ENCODE measurements around the gene CCR7. TPM values are rescaled to one million over a fixed set of nuclear protein-coding genes. Genes with fewer than 3 reads are reported as not detected.
A peak's percentile ranks its signal among the peaks of the same experiment; 100 is the strongest.

Gene CCR7
- total and polyA plus RNA-seq, 10 donors = 29.0 to 79.1 (median 55.0) TPM

DNA sequence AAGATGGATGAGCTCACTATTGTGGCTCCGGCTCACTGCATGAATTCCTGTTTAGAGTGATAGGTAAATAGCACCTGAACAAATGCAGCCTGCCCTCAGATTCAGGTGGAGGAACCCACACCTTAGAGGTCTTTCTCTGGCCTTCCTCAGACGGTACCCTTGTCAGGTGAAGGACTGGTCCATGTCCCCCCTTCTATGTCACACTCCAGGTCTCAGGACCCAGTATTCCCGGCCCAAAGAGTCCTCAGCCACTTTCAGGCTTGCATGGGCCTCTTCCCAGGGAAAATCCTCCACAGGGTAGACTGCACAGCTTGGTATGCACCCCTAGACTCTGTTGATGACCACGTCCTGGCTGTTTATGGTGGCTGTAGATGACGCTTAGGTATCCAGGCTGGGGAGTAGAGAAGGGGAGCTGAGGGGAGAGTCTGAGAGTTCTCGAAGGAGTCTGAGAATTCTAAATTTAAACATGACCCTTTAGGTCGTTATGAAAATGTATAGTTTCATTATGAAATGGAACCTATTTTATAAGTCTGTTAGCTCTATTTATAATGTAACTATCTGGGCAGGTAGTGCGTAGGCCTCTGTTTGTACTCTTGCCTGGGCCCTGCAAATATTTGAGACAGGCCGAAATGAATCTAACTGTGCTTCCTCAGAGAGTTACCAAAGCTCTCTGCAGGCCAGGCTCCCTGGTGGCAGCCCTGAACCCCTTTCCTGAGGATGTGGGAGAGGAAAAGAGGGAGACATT, 32.5 kb upstream of the CCR7 start:
- 66 to 77% (median 73%) methylated on average over 9 of the region's 9 CpGs for WGBS, 5 donors
- TF ChIP-seq POLR2AphosphoS5 (IDR thresholded peaks at IDR 0.05) = no peak
- TF ChIP-seq, protein P1, sequence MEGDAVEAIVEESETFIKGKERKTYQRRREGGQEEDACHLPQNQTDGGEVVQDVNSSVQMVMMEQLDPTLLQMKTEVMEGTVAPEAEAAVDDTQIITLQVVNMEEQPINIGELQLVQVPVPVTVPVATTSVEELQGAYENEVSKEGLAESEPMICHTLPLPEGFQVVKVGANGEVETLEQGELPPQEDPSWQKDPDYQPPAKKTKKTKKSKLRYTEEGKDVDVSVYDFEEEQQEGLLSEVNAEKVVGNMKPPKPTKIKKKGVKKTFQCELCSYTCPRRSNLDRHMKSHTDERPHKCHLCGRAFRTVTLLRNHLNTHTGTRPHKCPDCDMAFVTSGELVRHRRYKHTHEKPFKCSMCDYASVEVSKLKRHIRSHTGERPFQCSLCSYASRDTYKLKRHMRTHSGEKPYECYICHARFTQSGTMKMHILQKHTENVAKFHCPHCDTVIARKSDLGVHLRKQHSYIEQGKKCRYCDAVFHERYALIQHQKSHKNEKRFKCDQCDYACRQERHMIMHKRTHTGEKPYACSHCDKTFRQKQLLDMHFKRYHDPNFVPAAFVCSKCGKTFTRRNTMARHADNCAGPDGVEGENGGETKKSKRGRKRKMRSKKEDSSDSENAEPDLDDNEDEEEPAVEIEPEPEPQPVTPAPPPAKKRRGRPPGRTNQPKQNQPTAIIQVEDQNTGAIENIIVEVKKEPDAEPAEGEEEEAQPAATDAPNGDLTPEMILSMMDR (IDR thresholded peaks at IDR 0.05 in 8 of 11, conservative IDR thresholded peaks at IDR 0.05 in 3 of 11) = no peak
- TF ChIP-seq POLR2A (IDR thresholded peaks at IDR 0.05) = no peak
- Histone ChIP-seq H3K4me3 (no peak overlapping the region), H3K36me3 (no peaks in the 10 kb centered on the region), H3K27me3 (replicated peaks in 1 of 7) (no peaks in the 10 kb centered on the region), H3K27ac (peak overlapping the region; percentile 43 to 90 (median 83)), H3K4me1 (peaks cover 15 to 70% (median 36%) of the 10 kb centered on the region in 6 donors), H3K9me3 (no peaks in the 10 kb centered on the region)
- DNase-seq = peak; percentile 80
- intact Hi-C loops (cut with DNase I; ENCODE audit: low total_unique reads) = no loop called here

DNA sequence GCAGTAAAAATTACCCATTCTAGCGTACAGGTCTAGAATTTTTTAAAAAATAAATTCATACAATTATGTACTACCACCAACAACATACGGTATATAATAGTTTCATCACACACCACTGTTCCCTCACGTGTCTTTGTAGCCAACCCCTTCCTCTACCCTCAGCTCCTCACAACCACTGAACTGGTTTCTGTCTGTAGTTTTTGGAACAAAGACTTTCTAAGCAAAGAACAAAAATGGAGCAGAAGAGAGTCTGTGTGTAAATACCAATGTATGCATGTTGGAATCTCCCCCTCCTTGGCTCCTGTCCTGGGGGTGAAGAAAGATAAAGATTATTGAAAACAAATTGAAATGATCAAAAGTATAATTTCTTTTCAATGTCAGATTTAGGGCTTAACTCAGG, 31.9 kb upstream of the CCR7 start:
- Histone ChIP-seq H3K9me3 (no peaks in the 10 kb centered on the region), H3K4me1 (peaks cover 15 to 65% (median 36%) of the 10 kb centered on the region in 6 donors), H3K4me3 (no peak overlapping the region), H3K27me3 (replicated peaks in 1 of 7) (no peaks in the 10 kb centered on the region), H3K27ac (peak overlapping the region; percentile 43 to 90 (median 83)), H3K36me3 (no peaks in the 10 kb centered on the region)
- 76 to 89% (median 82%) methylated on average over 3 of the region's 3 CpGs for WGBS, 5 donors
- TF ChIP-seq POLR2A (IDR thresholded peaks at IDR 0.05) = no peak
- TF ChIP-seq, protein P1 (IDR thresholded peaks at IDR 0.05 in 8 of 11, conservative IDR thresholded peaks at IDR 0.05 in 3 of 11) = no peak
- no peak for TF ChIP-seq POLR2AphosphoS5 (IDR thresholded peaks at IDR 0.05)
- intact Hi-C loops (cut with DNase I; ENCODE audit: low total_unique reads) = no loop called here
- DNase-seq = no peak

DNA sequence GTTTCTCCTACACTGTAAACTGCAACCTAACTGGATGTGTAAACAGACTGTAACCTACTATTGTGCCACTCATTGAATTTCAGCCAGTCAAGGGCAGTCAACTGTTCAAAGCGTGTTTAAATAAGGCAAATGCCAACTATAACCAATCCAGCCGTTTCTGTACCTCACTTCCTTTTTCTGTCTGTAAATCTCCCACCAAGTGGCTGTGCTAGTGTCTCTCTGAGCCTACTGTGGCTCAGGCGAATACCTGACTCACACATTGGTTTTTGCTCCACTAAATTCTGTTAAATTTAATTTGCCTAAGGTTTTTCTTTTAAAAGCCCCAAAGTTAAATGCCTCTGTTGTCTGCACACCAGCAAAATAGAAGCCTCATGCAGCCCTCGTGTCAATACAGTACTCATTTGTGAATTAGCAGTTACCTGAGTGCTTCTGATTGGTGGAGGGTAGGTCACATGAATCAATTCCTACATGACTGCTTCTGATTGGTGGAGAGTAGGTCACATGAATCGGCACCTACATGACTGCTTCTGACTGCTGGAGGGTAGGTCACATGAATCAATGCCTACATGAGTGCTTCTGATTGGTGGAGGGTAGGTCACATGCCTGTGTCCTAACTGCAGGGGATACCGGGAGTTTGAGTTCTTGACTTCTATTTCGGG, 31.1 kb upstream of the CCR7 start:
- Histone ChIP-seq H3K27ac (peak overlapping the region in 7 of 8 donors; percentile 10 to 90 (median 83)), H3K36me3 (no peaks in the 10 kb centered on the region), H3K4me3 (no peak overlapping the region), H3K4me1 (peaks cover 15 to 58% (median 36%) of the 10 kb centered on the region in 6 donors), H3K9me3 (no peaks in the 10 kb centered on the region), H3K27me3 (replicated peaks in 1 of 7) (no peaks in the 10 kb centered on the region)
- intact Hi-C loops (cut with DNase I; ENCODE audit: low total_unique reads) = no loop called here
- peak in 1 of 3 donors; percentile 24 for TF ChIP-seq POLR2AphosphoS5 (IDR thresholded peaks at IDR 0.05)
- TF ChIP-seq POLR2A (IDR thresholded peaks at IDR 0.05) = no peak
- 63 to 74% (median 74%) methylated on average over 7 of the region's 7 CpGs for WGBS, 5 donors
- no peak for DNase-seq

DNA sequence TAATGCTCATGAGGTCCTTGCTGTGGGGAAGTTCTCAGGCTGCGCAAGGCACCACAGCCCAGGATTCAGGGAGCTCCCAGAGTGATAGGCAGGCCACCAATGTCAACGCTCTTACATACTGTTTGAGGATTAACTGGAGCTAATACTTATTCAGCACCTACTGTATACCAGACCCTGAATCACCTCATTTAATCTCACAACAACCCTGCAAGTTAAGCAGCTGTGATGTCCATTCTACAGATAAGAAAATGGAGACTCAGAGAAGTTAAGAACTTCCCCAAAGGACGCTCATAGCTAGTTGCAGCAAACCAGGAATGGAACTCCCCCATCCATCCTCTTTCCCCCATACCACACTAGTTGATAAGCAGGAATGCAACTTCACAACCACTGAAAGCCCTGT, 25.5 kb upstream of the CCR7 start:
- Histone ChIP-seq H3K36me3 (no peaks in the 10 kb centered on the region), H3K27me3 (replicated peaks in 1 of 7) (no peaks in the 10 kb centered on the region), H3K4me1 (peaks cover 2 to 42% (median 13%) of the 10 kb centered on the region in 6 donors), H3K4me3 (no peak overlapping the region), H3K9me3 (peaks cover 0 to under 1% (median 0%) of the 10 kb centered on the region in 8 donors), H3K27ac (no peak overlapping the region)
- WGBS, 5 donors = 85 to 97% (median 93%) methylated on average over 3 of the region's 3 CpGs
- intact Hi-C loops (cut with DNase I; ENCODE audit: low total_unique reads) = no loop called here
- TF ChIP-seq POLR2A (IDR thresholded peaks at IDR 0.05) = no peak
- no peak for TF ChIP-seq POLR2AphosphoS5 (IDR thresholded peaks at IDR 0.05)
- TF ChIP-seq, protein P1 (IDR thresholded peaks at IDR 0.05 in 8 of 11, conservative IDR thresholded peaks at IDR 0.05 in 3 of 11) = no peak
- DNase-seq = no peak

Data from spleen (tissue), 11 donors.